HepG2 (cell line): ENCODE results near the gene CCT3. TPM values are rescaled to one million over a fixed set of nuclear protein-coding genes. Genes with fewer than 3 reads are reported as not detected.

Source experiments
- ATAC-seq: fragments of 200-7000 bp; cut with Tn5 transposase; 3 replicates; pipeline ENCODE4 v1.9.1; 2020; ENCODE audit warnings: mild to moderate bottlenecking, moderate library complexity
- Bru-seq: library from RNA; stranded (reverse); fragments of 400-500 nt; gene quantifications from one replicate; lab custom pipeline; 2021; lab: Mats Ljungman, UMichigan
- BruChase-seq, 2 experiments: library from RNA; stranded (reverse); fragments of 400-500 nt; gene quantifications; one replicate each; lab custom pipeline; 2021; lab: Mats Ljungman, UMichigan
- BruUV-seq: library from RNA; stranded (reverse); fragments of 400-500 nt; replicated peaks from 2 replicates; lab custom pipeline; 2021; lab: Mats Ljungman, UMichigan
- CTCF ChIA-PET: fragments of 300-600 bp; formaldehyde crosslinking; extraction: SDS; loops from one replicate; lab custom pipeline; 2021; ENCODE audit warnings: low total read pairs, inconsistent platforms, low intra/inter-chr PET ratio; lab: Yijun Ruan, JAX
- POLR2A ChIA-PET: fragments of 350-600 bp; sonication (Branson Sonifier 250); formaldehyde crosslinking; loops from one replicate; lab custom pipeline; 2020; ENCODE audit warnings: antibody characterized with exemption, inconsistent platforms; lab: Yijun Ruan, JAX
- DNase-seq: peaks from one replicate; pipeline ENCODE4 v3.0.0-alpha.2; 2015; ENCODE audit warnings: low spot score
- FAIRE-seq: peaks from 3 replicates; lab custom pipeline; 2011; peaks lifted over from hg19 to GRCh38; lab: Jason Lieb, UNC
- H2AFZ ChIP-seq: one replicate; pipeline ENCODE4 v1.6.1; 2011; ENCODE audit warnings: low read length, inconsistent platforms
- H3K27ac ChIP-seq: fragments of 300-600 bp; 3 replicates; pipeline ENCODE4 v1.8.0; 2011; ENCODE audit warnings: mixed run types, mild to moderate bottlenecking, mixed read lengths, low read length, inconsistent platforms; ENCODE audit not compliant: insufficient read depth; ENCODE audit errors: extremely low read length
- H3K27me3 ChIP-seq, 2 experiments: fragments of 200-600 bp in 1 of 2; 2 replicates in 1 of 2; 3 replicates in 1 of 2; pipeline versions ENCODE4 v1.6.0 to v1.8.0; 2011; ENCODE audit warnings: low read length in 2 of 2, mild to moderate bottlenecking in 2 of 2, moderate library complexity in 2 of 2, inconsistent platforms in 1 of 2; ENCODE audit not compliant: insufficient read depth in 2 of 2, control insufficient read depth in 1 of 2
- H3K36me3 ChIP-seq, 2 experiments: fragments of 200-600 bp in 1 of 2; replicated peaks in 1 of 2; 2 replicates in 1 of 2; 3 replicates in 1 of 2; pipeline versions ENCODE4 v1.5.1 to v1.8.0; 2011; ENCODE audit warnings: low read length in 2 of 2, inconsistent platforms in 1 of 2; ENCODE audit not compliant: insufficient read depth in 2 of 2, control insufficient read depth in 1 of 2
- H3K4me1 ChIP-seq: 2 replicates; pipeline ENCODE4 v1.5.1; 2012; ENCODE audit warnings: low read length, inconsistent platforms; ENCODE audit not compliant: insufficient read depth
- H3K4me2 ChIP-seq: 2 replicates; pipeline ENCODE4 v1.6.0; 2011; ENCODE audit warnings: low read depth, low read length, inconsistent platforms
- H3K4me3 ChIP-seq, 3 experiments: fragments of 200-600 bp in 1 of 3; sonication (generic), shearing (Covaris generic) in 1 of 3; replicated peaks in 1 of 3; 2 replicates each; pipeline ENCODE4 v1.5.1; 2011 to 2016; ENCODE audit warnings: low read length in 3 of 3, inconsistent platforms in 2 of 3, low read depth in 2 of 3, mild to moderate bottlenecking in 2 of 3, control low read depth in 1 of 3, mixed read lengths in 1 of 3; ENCODE audit not compliant: insufficient read depth in 1 of 3
- H3K79me2 ChIP-seq: one replicate; pipeline ENCODE4 v1.6.1; 2011; ENCODE audit warnings: low read length, inconsistent platforms; ENCODE audit not compliant: insufficient read depth
- H3K9ac ChIP-seq: 2 replicates; pipeline ENCODE4 v1.6.0; 2011; ENCODE audit warnings: mild to moderate bottlenecking, low read depth, low read length, inconsistent platforms; ENCODE audit not compliant: insufficient read depth
- H3K9me3 ChIP-seq: 2 replicates; pipeline ENCODE4 v1.5.1; 2012; ENCODE audit warnings: mild to moderate bottlenecking, low read length
- H4K20me1 ChIP-seq: 2 replicates; pipeline ENCODE4 v1.6.0; 2011; ENCODE audit warnings: inconsistent platforms, mild to moderate bottlenecking, low read length, moderate library complexity; ENCODE audit not compliant: insufficient read depth
- KLF12 ChIP-seq: sonication (generic); formaldehyde crosslinking; IDR thresholded peaks from 2 replicates; pipeline ENCODE4 v1.4.0; 2020; ENCODE audit warnings: missing genetic modification reagents, borderline replicate concordance
- NCOR1 ChIP-seq: fragments of 200-600 bp; sonication (generic); IDR thresholded peaks from 2 replicates; pipeline ENCODE4 v1.7.0; 2017; ENCODE audit warnings: antibody characterized with exemption, low read length, borderline replicate concordance
- RBM22 ChIP-seq: fragments of 200-400 bp; formaldehyde crosslinking; optimal IDR thresholded peaks from 2 replicates; pipeline ENCODE3; 2017; ENCODE audit warnings: mild to moderate bottlenecking, low read length, moderate library complexity
- RFXAP ChIP-seq: sonication (generic); formaldehyde crosslinking; IDR thresholded peaks from 2 replicates; pipeline ENCODE4 v1.4.0; 2020; ENCODE audit warnings: missing genetic modification reagents, borderline replicate concordance
- TCF7 ChIP-seq: sonication (generic); IDR thresholded peaks from 2 replicates; pipeline ENCODE4 v1.6.1; 2016; ENCODE audit warnings: antibody characterized with exemption, low read depth
- ZFP90 ChIP-seq: sonication (generic); formaldehyde crosslinking; IDR thresholded peaks from 2 replicates; pipeline ENCODE4 v1.8.0; 2022; ENCODE audit warnings: missing genetic modification reagents, mild to moderate bottlenecking, inconsistent platforms, borderline replicate concordance
- ZNF136 ChIP-seq: sonication (generic); formaldehyde crosslinking; IDR thresholded peaks from 2 replicates; pipeline ENCODE4 v1.8.1; 2022; ENCODE audit warnings: low read depth, mild to moderate bottlenecking, moderate library complexity, missing genetic modification reagents
- ZNF670 ChIP-seq: sonication (generic); formaldehyde crosslinking; IDR thresholded peaks from 2 replicates; pipeline ENCODE4 v1.8.0; 2022; ENCODE audit warnings: mild to moderate bottlenecking, missing genetic modification reagents, borderline replicate concordance
- ZNF766 ChIP-seq: sonication (generic); formaldehyde crosslinking; IDR thresholded peaks from 2 replicates; pipeline ENCODE4 v1.5.0; 2020; ENCODE audit warnings: missing genetic modification reagents, borderline replicate concordance
- WGBS: methylation state at CpG from one replicate; pipeline ENCODE4 v1.1.6; 2017; ENCODE audit warnings: low lambda C conversion rate; 5-methylcytosine and 5-hydroxymethylcytosine counted together
- in situ Hi-C: cut with HindIII; loops from 2 replicates; pipeline ENCODE4 v1.10.0; 2017; ENCODE audit warnings: low pct_unique_long_range_greater_than_20kb; ENCODE audit not compliant: extremely low pct_ligation_motif_present
- intact Hi-C: fragments of 100-400 bp; cut with micrococcal nuclease; formaldehyde crosslinking; loops from one replicate; pipeline ENCODE4 v1.10.0; 2022; ENCODE audit not compliant: unreplicated experiment
- long read RNA-seq, 2 experiments: library from RNA in 1 of 2; library from polyadenylated mRNA in 1 of 2; stranded (forward) in 1 of 2; unstranded in 1 of 2; transcript quantifications; one replicate each; pipeline ENCODE4 v2.0.0, GENCODE V29; 2019 to 2022
- polyA minus RNA-seq, 3 experiments: library from RNA; depleted of rRNA, polyadenylated mRNA; stranded (reverse); fragments of >200 nt; gene quantifications; 2 replicates each; pipeline ENCODE4 v1.2.3, GENCODE V29; 2011; ENCODE audit warnings: low replicate concordance in 1 of 3
- polyA plus RNA-seq, 8 experiments: library from polyadenylated mRNA; depleted of rRNA in 3 of 8; stranded (reverse) in 7 of 8; unstranded in 1 of 8; fragments of >200 nt; fragmentation: Illumina TruSeq in 4 of 8; extraction: Trizol in 4 of 8; gene quantifications; 2 replicates each; pipeline versions ENCODE4 v1.2.1 to v1.2.3, GENCODE V29; 2011 to 2016; ENCODE audit warnings: low read depth in 4 of 8, missing spikeins in 1 of 8, mixed read lengths in 1 of 8; ENCODE audit not compliant: insufficient read depth in 1 of 8
- total RNA-seq, 5 experiments: library from RNA; depleted of rRNA; stranded (reverse); fragments of >200 nt; fragmentation: Illumina TruSeq; extraction: Trizol; gene quantifications; 2 replicates each; pipeline ENCODE4 v1.2.3, GENCODE V29; 2016; ENCODE audit warnings: low read depth in 1 of 5
- TF ChIP-seq, protein P1 (sequence below): IDR thresholded peaks from 2 replicates; pipeline ENCODE4 v1.6.1; 2016; ENCODE audit warnings: low read depth, missing genetic modification reagents, missing compliant biosample characterization
- TF ChIP-seq, protein P2 (sequence below): sonication (generic); formaldehyde crosslinking; IDR thresholded peaks from 2 replicates; pipeline ENCODE4 v1.4.0; 2020; ENCODE audit warnings: mild to moderate bottlenecking, missing genetic modification reagents

CCT3 gene
- total RNA-seq (2016; rRNA removed; fragmentation: Illumina TruSeq; extraction: Trizol): 615 and 870 TPM in 2 replicates
- total RNA-seq (2016; cell fraction: cytosol; rRNA removed; fragmentation: Illumina TruSeq; extraction: Trizol; ENCODE audit: low read depth): 207 and 214 TPM in 2 replicates
- total RNA-seq (2016; cell fraction: insoluble cytoplasmic fraction; rRNA removed; fragmentation: Illumina TruSeq; extraction: Trizol): 624 and 897 TPM in 2 replicates
- total RNA-seq (2016; cell fraction: membrane; rRNA removed; fragmentation: Illumina TruSeq; extraction: Trizol): 301 and 320 TPM in 2 replicates
- 255 and 260 TPM in 2 replicates for total RNA-seq (2016; cell fraction: nucleus; rRNA removed; fragmentation: Illumina TruSeq; extraction: Trizol)
- 301 and 319 TPM in 2 replicates for polyA plus RNA-seq (2011; rRNA removed)
- 366 and 378 TPM in 2 replicates for polyA plus RNA-seq (2011; cell fraction: cytosol; rRNA removed)
- polyA plus RNA-seq (2011; cell fraction: nucleus; rRNA removed): 96.9 and 114 TPM in 2 replicates
- polyA plus RNA-seq (2012): 221 and 275 TPM in 2 replicates
- 103 and 105 TPM in 2 replicates for polyA plus RNA-seq (2016; cell fraction: cytosol; fragmentation: Illumina TruSeq; extraction: Trizol; ENCODE audit: low read depth)
- polyA plus RNA-seq (2016; cell fraction: insoluble cytoplasmic fraction; fragmentation: Illumina TruSeq; extraction: Trizol; ENCODE audit: low read depth): 652 and 701 TPM in 2 replicates
- 159 and 175 TPM in 2 replicates for polyA plus RNA-seq (2016; cell fraction: membrane; fragmentation: Illumina TruSeq; extraction: Trizol; ENCODE audit: low read depth)
- 306 and 309 TPM in 2 replicates for polyA plus RNA-seq (2016; cell fraction: nucleus; fragmentation: Illumina TruSeq; extraction: Trizol; ENCODE audit: insufficient read depth, low read depth)
- 227 and 626 TPM in 2 replicates for polyA minus RNA-seq (2011; rRNA and poly(A)+ RNA removed; ENCODE audit: low replicate concordance)
- polyA minus RNA-seq (2011; cell fraction: cytosol; rRNA and poly(A)+ RNA removed): 253 and 292 TPM in 2 replicates
- polyA minus RNA-seq (2011; cell fraction: nucleus; rRNA and poly(A)+ RNA removed): 83.3 and 153 TPM in 2 replicates
- Bru-seq, nascent RNA: percentile 86 among the genes with signal in this experiment
- BruChase-seq, experiment 1, labeled RNA remaining after a 6-hour chase: percentile 94 among the genes with signal in this experiment
- percentile 91 among the genes with signal in this experiment for BruChase-seq, experiment 2, labeled RNA remaining after a 2-hour chase
- long read RNA-seq, experiment 1, transcript CCT3-201 (14 exons, 2,150 nt): major isoform, 751 of 880 reads
- long read RNA-seq, experiment 1, partial matches to known transcripts: 90 of 880 reads
- long read RNA-seq, experiment 1, other reads (novel, unspliced or antisense): 36 of 880 reads
- long read RNA-seq, experiment 2, transcript CCT3-201 (14 exons, 2,150 nt): major isoform, 551 of 808 reads
- long read RNA-seq, experiment 2, partial matches to known transcripts: 155 of 808 reads
- long read RNA-seq, experiment 2, other reads (novel, unspliced or antisense): 98 of 808 reads

DNA sequence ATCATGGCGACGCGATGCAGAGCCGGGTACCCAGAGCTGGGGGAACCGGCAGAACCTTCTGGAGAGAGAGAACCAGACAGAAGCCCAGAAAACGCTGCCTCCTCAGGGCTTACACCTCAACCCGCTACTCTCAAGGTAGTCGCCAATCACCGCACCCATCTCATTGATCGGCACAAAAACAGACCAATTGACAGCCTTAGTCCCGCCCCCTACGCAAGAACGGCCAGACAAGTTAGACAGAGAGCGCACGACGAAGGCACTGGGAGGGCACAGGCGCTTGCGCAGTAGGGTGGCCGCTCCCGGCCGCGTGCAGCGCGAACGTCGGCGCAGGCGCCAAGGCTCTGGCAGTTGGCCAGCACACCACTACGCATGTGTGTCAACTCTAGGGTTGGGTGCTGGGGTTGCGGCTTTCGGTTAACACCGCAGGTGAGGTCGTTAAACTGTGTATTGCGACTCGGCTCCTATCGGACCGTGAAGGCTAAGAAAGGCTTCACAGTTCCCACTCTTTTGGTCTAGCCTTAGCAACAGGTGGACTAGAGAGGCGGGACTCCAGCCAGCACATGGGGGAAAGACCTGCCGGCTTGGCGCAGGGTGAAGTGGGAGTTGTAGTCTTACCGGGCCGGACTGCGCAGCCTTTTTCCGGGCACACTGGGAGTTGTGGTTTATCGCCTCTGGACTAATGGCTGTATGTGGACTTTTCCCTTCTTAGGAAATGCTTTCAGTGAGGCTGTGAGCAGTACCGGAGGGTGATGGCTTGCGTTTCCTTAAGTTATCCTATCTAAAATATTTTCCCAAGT, at the start of gene CCT3, which contains the start of gene TSACC:
Gene CCT3, minus strand, starts transcription at position 113 of the 797 bp plus-strand sequence. Its CDS starts 108 bp downstream, at position 5.
Gene TSACC, plus strand, starts transcription at position 347 of the 797 bp plus-strand sequence. CDS start 1,232 bp downstream, outside the sequence.
- Histone ChIP-seq H3K4me2 (peak within 1 kb of the TSS; percentile 88), H3K9me3 (no peaks in the 10 kb centered on the region), H3K9ac (peak within 1 kb of the TSS; percentile 85), H2AFZ (peak within 1 kb of the TSS; percentile 96), H3K4me3 (peak within 1 kb of the TSS; percentile 87 to 94 (median 92)), H3K27ac (peak within 1 kb of the TSS; percentile 85), H3K79me2 (peaks cover 42% of the 10 kb centered on the region), H3K36me3 (peaks cover 2 to 25% of the 10 kb centered on the region in 2 experiments; a peak in 3 of 5 replicates), H4K20me1 (peaks cover 17% of the 10 kb centered on the region), H3K4me1 (peaks cover 25% of the 10 kb centered on the region), H3K27me3 (no peaks in the 10 kb centered on the region; a peak in 1 of 5 replicates)
- WGBS: 0% methylated on average over 6 of the region's 47 CpGs
- ATAC-seq: peak; percentile 94
- peak; percentile 99 for DNase-seq
- ChIA-PET CTCF (no interaction called here), POLR2A (interaction anchor here (0.7 to 2.9 kb wide), 9 partner anchors 21 to 220 kb away, joined by 3 to 22 read pairs (median 5); partner anchors contain the start of genes RHBG and SMG5)
- FAIRE-seq: peak; percentile 99
- BruUV-seq: no TSS peak
- in situ Hi-C loops (no loop called here), intact Hi-C loops (loop anchor here (5.0 kb wide), 2 partner anchors 34 to 46 kb away; no protein-coding TSS in a partner anchor)
- TF ChIP-seq ZNF136 (CRISPR knock-in tag) (no peak), RFXAP (CRISPR knock-in tag) (peak; percentile 15; the same call in 1 of the 2 replicates), TCF7 (no peak), ZFP90 (CRISPR knock-in tag) (no peak), KLF12 (no peak), NCOR1 (no peak), ZNF670 (CRISPR knock-in tag) (peak; percentile 49; the same call in 1 of the 2 replicates), ZNF766 (CRISPR knock-in tag) (no peak), RBM22 (peak; percentile 71)
- TF ChIP-seq, protein P1, sequence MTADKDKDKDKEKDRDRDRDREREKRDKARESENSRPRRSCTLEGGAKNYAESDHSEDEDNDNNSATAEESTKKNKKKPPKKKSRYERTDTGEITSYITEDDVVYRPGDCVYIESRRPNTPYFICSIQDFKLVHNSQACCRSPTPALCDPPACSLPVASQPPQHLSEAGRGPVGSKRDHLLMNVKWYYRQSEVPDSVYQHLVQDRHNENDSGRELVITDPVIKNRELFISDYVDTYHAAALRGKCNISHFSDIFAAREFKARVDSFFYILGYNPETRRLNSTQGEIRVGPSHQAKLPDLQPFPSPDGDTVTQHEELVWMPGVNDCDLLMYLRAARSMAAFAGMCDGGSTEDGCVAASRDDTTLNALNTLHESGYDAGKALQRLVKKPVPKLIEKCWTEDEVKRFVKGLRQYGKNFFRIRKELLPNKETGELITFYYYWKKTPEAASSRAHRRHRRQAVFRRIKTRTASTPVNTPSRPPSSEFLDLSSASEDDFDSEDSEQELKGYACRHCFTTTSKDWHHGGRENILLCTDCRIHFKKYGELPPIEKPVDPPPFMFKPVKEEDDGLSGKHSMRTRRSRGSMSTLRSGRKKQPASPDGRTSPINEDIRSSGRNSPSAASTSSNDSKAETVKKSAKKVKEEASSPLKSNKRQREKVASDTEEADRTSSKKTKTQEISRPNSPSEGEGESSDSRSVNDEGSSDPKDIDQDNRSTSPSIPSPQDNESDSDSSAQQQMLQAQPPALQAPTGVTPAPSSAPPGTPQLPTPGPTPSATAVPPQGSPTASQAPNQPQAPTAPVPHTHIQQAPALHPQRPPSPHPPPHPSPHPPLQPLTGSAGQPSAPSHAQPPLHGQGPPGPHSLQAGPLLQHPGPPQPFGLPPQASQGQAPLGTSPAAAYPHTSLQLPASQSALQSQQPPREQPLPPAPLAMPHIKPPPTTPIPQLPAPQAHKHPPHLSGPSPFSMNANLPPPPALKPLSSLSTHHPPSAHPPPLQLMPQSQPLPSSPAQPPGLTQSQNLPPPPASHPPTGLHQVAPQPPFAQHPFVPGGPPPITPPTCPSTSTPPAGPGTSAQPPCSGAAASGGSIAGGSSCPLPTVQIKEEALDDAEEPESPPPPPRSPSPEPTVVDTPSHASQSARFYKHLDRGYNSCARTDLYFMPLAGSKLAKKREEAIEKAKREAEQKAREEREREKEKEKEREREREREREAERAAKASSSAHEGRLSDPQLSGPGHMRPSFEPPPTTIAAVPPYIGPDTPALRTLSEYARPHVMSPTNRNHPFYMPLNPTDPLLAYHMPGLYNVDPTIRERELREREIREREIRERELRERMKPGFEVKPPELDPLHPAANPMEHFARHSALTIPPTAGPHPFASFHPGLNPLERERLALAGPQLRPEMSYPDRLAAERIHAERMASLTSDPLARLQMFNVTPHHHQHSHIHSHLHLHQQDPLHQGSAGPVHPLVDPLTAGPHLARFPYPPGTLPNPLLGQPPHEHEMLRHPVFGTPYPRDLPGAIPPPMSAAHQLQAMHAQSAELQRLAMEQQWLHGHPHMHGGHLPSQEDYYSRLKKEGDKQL (CRISPR knock-in tag): no peak
- TF ChIP-seq, protein P2, sequence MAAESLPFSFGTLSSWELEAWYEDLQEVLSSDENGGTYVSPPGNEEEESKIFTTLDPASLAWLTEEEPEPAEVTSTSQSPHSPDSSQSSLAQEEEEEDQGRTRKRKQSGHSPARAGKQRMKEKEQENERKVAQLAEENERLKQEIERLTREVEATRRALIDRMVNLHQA (CRISPR knock-in tag): no peak
